ENCODE data around the gene RBM33.

The RBM33 gene

GRCh38 chr7:155765458-155765857 is 121.0 kb downstream of the RBM33 start:
- Histone ChIP-seq H3K9me3 (ENCODE audit: low read depth, low read length) (no peaks in the 10 kb centered on the region), H3K9ac (ENCODE audit: insufficient read length) (no peak overlapping the region), H3K27ac (no peak overlapping the region), H3K4me3 (no peak overlapping the region), H3K36me3 (ENCODE audit: insufficient read depth, low read length) (peaks cover 68% of the 10 kb centered on the region; the same call in 1 of the 2 replicates)
- no peak for DNase-seq (ENCODE audit: low read depth, low spot score)
- TF ChIP-seq EZH2 (IDR thresholded peaks at IDR 0.05) (no peak), FOXP2 (optimal IDR thresholded peaks at IDR 0.05; ENCODE audit: control extremely low read depth, extremely low read length, insufficient read depth) (no peak), POLR2AphosphoS5 (IDR thresholded peaks at IDR 0.05; ENCODE audit: borderline replicate concordance, low read depth, low read length) (no peak)

GRCh38 chr7:155766386-155766785 is 121.9 kb downstream of the RBM33 start:
- Histone ChIP-seq H3K27ac (no peak overlapping the region), H3K9me3 (ENCODE audit: low read depth, low read length) (no peaks in the 10 kb centered on the region), H3K9ac (ENCODE audit: insufficient read length) (no peak overlapping the region), H3K4me3 (no peak overlapping the region), H3K36me3 (ENCODE audit: insufficient read depth, low read length) (peaks cover 70% of the 10 kb centered on the region)
- no peak for DNase-seq (ENCODE audit: low read depth, low spot score)
- TF ChIP-seq EZH2 (IDR thresholded peaks at IDR 0.05) (no peak), FOXP2 (optimal IDR thresholded peaks at IDR 0.05; ENCODE audit: control extremely low read depth, extremely low read length, insufficient read depth) (no peak), POLR2AphosphoS5 (IDR thresholded peaks at IDR 0.05; ENCODE audit: borderline replicate concordance, low read depth, low read length) (no peak)

- Histone ChIP-seq H3K27ac (no peak overlapping the region), H3K4me3 (no peak overlapping the region), H3K9ac (ENCODE audit: insufficient read length) (no peak overlapping the region), H3K36me3 (ENCODE audit: insufficient read depth, low read length) (peaks cover 72% of the 10 kb centered on the region), H3K9me3 (ENCODE audit: low read depth, low read length) (no peaks in the 10 kb centered on the region)
- DNase-seq (ENCODE audit: low read depth, low spot score): no peak
- TF ChIP-seq POLR2AphosphoS5 (IDR thresholded peaks at IDR 0.05; ENCODE audit: borderline replicate concordance, low read depth, low read length): no peak
- TF ChIP-seq EZH2 (IDR thresholded peaks at IDR 0.05): no peak
- no peak for TF ChIP-seq FOXP2 (optimal IDR thresholded peaks at IDR 0.05; ENCODE audit: control extremely low read depth, extremely low read length, insufficient read depth)
These were observed 122.8 kb downstream of the RBM33 start for GRCh38 chr7:155766966-155767916.

GRCh38 chr7:155769701-155770100 is 125.2 kb downstream of the RBM33 start:
- no peaks in the 10 kb centered on the region for H3K9me3 ChIP-seq (ENCODE audit: low read depth, low read length)
- no peak overlapping the region for H3K4me3 ChIP-seq
- H3K27ac ChIP-seq: no peak overlapping the region
- no peak overlapping the region for H3K9ac ChIP-seq (ENCODE audit: insufficient read length)
- TF ChIP-seq FOXP2 (optimal IDR thresholded peaks at IDR 0.05; ENCODE audit: control extremely low read depth, extremely low read length, insufficient read depth): no peak
- no peak for TF ChIP-seq POLR2AphosphoS5 (IDR thresholded peaks at IDR 0.05; ENCODE audit: borderline replicate concordance, low read depth, low read length)
- no peak for TF ChIP-seq EZH2 (IDR thresholded peaks at IDR 0.05)
- peaks cover 81% of the 10 kb centered on the region for H3K36me3 ChIP-seq (ENCODE audit: insufficient read depth, low read length)
- no peak for DNase-seq (ENCODE audit: low read depth, low spot score)

GRCh38 chr7:155770241-155770640 is 125.8 kb downstream of the RBM33 start:
- TF ChIP-seq FOXP2 (optimal IDR thresholded peaks at IDR 0.05; ENCODE audit: control extremely low read depth, extremely low read length, insufficient read depth) (no peak), POLR2AphosphoS5 (IDR thresholded peaks at IDR 0.05; ENCODE audit: borderline replicate concordance, low read depth, low read length) (no peak), EZH2 (IDR thresholded peaks at IDR 0.05) (no peak)
- Histone ChIP-seq H3K9me3 (ENCODE audit: low read depth, low read length) (no peaks in the 10 kb centered on the region), H3K27ac (no peak overlapping the region), H3K4me3 (no peak overlapping the region), H3K9ac (ENCODE audit: insufficient read length) (no peak overlapping the region), H3K36me3 (ENCODE audit: insufficient read depth, low read length) (peaks cover 81% of the 10 kb centered on the region)
- DNase-seq (ENCODE audit: low read depth, low spot score): no peak

- DNase-seq (ENCODE audit: low read depth, low spot score): no peak
- TF ChIP-seq FOXP2 (optimal IDR thresholded peaks at IDR 0.05; ENCODE audit: control extremely low read depth, extremely low read length, insufficient read depth) (no peak), EZH2 (IDR thresholded peaks at IDR 0.05) (no peak), POLR2AphosphoS5 (IDR thresholded peaks at IDR 0.05; ENCODE audit: borderline replicate concordance, low read depth, low read length) (no peak)
- H3K4me3 ChIP-seq: no peak overlapping the region
- no peak overlapping the region for H3K9ac ChIP-seq (ENCODE audit: insufficient read length)
- no peaks in the 10 kb centered on the region for H3K9me3 ChIP-seq (ENCODE audit: low read depth, low read length)
- H3K36me3 ChIP-seq (ENCODE audit: insufficient read depth, low read length): peaks cover 80% of the 10 kb centered on the region
- H3K27ac ChIP-seq: no peak overlapping the region
These were observed 129.1 kb downstream of the RBM33 start for GRCh38 chr7:155773531-155773930.

GRCh38 chr7:155774947-155775346 is 130.5 kb downstream of the RBM33 start:
- H3K36me3 ChIP-seq (ENCODE audit: insufficient read depth, low read length): peaks cover 70% of the 10 kb centered on the region
- no peaks in the 10 kb centered on the region for H3K9me3 ChIP-seq (ENCODE audit: low read depth, low read length)
- H3K27ac ChIP-seq: no peak overlapping the region
- no peak for TF ChIP-seq EZH2 (IDR thresholded peaks at IDR 0.05)
- no peak for TF ChIP-seq POLR2AphosphoS5 (IDR thresholded peaks at IDR 0.05; ENCODE audit: borderline replicate concordance, low read depth, low read length)
- no peak for TF ChIP-seq FOXP2 (optimal IDR thresholded peaks at IDR 0.05; ENCODE audit: control extremely low read depth, extremely low read length, insufficient read depth)
- H3K9ac ChIP-seq (ENCODE audit: insufficient read length): no peak overlapping the region
- no peak for DNase-seq (ENCODE audit: low read depth, low spot score)
- H3K4me3 ChIP-seq: no peak overlapping the region

GRCh38 chr7:155775691-155776090 is 131.2 kb downstream of the RBM33 start:
- no peak for DNase-seq (ENCODE audit: low read depth, low spot score)
- H3K36me3 ChIP-seq (ENCODE audit: insufficient read depth, low read length): peaks cover 69% of the 10 kb centered on the region
- H3K9ac ChIP-seq (ENCODE audit: insufficient read length): no peak overlapping the region
- H3K27ac ChIP-seq: no peak overlapping the region
- no peaks in the 10 kb centered on the region for H3K9me3 ChIP-seq (ENCODE audit: low read depth, low read length)
- TF ChIP-seq FOXP2 (optimal IDR thresholded peaks at IDR 0.05; ENCODE audit: control extremely low read depth, extremely low read length, insufficient read depth) (no peak), POLR2AphosphoS5 (IDR thresholded peaks at IDR 0.05; ENCODE audit: borderline replicate concordance, low read depth, low read length) (no peak), EZH2 (IDR thresholded peaks at IDR 0.05) (no peak)
- no peak overlapping the region for H3K4me3 ChIP-seq
